T-helper 1 cell treated with Interleukin-12 subunit alpha and Interleukin-12 subunit beta and Interleukin-4 antibody, amounts not matched to agents 30 μg/mL and 1 μg/mL, for 36 hours (primary cell): ENCODE measurements around the gene SOX12.

ENCODE experiments used
- H3K27ac Mint-ChIP-seq: one replicate; pipeline ENCODE4 v1.8.0; 2021; ENCODE audit warnings: mild to moderate bottlenecking, mixed read lengths
- H3K27me3 Mint-ChIP-seq: one replicate; pipeline ENCODE4 v1.8.0; 2021; ENCODE audit warnings: low read depth, mixed read lengths
- H3K36me3 Mint-ChIP-seq: one replicate; pipeline ENCODE4 v1.8.0; 2021; ENCODE audit warnings: low read depth, mixed read lengths
- H3K4me1 Mint-ChIP-seq: one replicate; pipeline ENCODE4 v1.8.0; 2021; ENCODE audit warnings: low read depth, mixed read lengths
- H3K4me3 Mint-ChIP-seq: one replicate; pipeline ENCODE4 v1.8.0; 2021; ENCODE audit warnings: mild to moderate bottlenecking, moderate library complexity, mixed read lengths
- H3K9me3 Mint-ChIP-seq: one replicate; pipeline ENCODE4 v1.8.0; 2021; ENCODE audit warnings: mixed read lengths

The SOX12 gene

DNA sequence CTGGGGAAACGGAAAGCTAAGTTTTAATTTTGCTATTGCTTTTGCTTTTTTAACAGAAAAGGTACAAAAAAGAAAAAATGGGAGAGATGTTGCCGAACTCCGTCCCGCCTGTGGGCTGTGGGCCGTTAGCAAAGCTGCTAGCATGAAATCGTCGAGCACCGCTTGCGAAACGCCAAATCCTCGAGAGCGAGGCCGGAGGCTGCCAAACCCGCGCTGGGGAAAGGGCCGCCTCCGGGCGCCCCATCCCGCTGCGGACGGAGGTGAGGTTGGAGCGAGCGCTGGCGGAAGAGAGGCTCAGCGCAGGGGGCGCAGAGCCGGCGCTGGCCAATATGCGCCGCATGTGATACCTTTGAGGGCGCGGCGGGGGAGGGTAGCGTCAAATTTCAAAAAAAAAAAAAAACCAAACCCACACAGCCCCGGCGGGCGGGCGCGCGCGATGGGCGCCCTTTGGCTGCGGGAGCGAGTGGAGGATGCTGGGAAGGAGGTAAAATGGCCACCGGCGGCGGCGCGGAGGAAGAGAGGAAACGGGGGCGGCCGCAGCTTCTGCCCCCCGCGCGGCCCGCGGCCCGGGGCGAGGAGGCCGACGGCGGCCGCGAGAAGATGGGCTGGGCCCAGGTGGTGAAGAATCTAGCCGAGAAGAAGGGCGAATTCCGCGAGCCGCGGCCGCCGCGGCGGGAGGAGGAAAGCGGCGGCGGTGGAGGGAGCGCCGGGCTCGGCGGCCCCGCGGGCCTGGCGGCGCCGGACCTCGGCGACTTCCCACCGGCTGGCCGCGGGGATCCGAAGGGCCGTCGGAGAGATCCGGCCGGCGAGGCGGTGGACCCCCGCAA, 28.0 kb upstream of the SOX12 start, which contains the start of gene ZCCHC3:
Gene ZCCHC3, plus strand, starts transcription at position 473 of the 827 bp plus-strand sequence. Its CDS starts 17 bp downstream, at position 490.
- no peaks in the 10 kb centered on the region for H3K27me3 Mint-ChIP-seq
- H3K36me3 Mint-ChIP-seq = peaks cover 26% of the 10 kb centered on the region
- peaks cover 36% of the 10 kb centered on the region for H3K4me1 Mint-ChIP-seq
- peak within 1 kb of the TSS; percentile 99 for H3K27ac Mint-ChIP-seq
- H3K4me3 Mint-ChIP-seq = peak within 1 kb of the TSS; percentile 100
- no peaks in the 10 kb centered on the region for H3K9me3 Mint-ChIP-seq

DNA sequence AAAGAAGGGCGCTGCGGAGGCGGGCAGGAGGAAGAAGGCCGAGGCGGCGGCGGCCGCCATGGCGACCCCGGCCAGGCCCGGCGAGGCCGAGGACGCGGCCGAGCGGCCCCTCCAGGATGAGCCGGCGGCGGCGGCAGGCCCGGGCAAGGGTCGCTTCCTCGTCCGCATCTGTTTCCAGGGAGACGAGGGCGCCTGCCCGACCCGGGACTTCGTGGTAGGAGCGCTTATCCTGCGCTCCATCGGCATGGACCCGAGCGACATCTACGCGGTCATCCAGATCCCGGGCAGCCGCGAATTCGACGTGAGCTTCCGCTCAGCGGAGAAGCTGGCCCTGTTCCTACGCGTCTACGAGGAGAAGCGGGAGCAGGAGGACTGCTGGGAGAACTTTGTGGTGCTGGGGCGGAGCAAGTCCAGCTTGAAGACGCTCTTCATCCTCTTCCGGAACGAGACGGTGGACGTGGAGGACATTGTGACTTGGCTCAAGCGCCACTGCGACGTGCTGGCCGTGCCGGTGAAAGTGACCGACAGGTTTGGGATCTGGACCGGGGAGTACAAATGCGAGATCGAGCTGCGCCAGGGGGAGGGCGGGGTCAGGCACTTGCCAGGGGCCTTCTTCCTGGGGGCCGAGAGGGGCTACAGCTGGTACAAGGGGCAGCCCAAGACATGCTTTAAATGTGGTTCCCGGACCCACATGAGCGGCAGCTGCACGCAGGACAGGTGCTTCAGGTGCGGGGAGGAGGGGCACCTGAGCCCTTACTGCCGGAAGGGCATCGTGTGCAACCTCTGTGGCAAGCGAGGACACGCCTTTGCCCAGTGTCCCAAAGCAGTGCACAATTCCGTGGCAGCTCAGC, 27.2 kb upstream of the SOX12 start:
- Mint-ChIP-seq H3K27ac (peak overlapping the region; percentile 99), H3K36me3 (peaks cover 27% of the 10 kb centered on the region), H3K9me3 (no peaks in the 10 kb centered on the region), H3K4me3 (peak overlapping the region; percentile 100), H3K4me1 (peaks cover 39% of the 10 kb centered on the region), H3K27me3 (no peaks in the 10 kb centered on the region)

DNA sequence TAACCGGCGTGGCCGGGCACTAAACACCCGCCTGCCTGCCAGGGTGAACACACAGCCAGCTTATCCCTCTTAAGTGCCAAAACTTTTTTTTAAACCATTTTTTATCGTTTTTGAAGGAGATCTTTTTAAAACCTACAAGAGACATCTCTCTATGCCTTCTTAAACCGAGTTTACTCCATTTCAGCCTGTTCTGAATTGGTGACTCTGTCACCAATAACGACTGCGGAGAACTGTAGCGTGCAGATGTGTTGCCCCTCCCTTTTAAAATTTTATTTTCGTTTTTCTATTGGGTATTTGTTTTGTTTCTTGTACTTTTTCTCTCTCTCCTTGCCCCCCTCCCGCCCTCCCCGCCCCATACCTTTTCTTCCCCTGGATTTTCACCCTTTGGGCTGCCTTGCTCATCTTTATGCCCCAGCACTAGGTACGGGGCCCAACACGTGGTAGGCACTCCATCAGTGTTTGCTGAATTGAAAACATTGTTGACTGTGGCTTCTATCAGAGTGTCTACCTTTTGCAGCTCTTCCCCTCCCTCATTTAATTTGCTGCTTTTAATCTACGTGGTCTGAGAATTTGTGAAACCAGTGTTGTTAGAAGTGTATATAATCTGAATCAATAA, 26.5 kb upstream of the SOX12 start:
- Mint-ChIP-seq H3K27ac (peak overlapping the region; percentile 99), H3K27me3 (no peaks in the 10 kb centered on the region), H3K4me1 (peaks cover 40% of the 10 kb centered on the region), H3K36me3 (peaks cover 28% of the 10 kb centered on the region), H3K9me3 (no peaks in the 10 kb centered on the region), H3K4me3 (peak overlapping the region; percentile 100)

DNA sequence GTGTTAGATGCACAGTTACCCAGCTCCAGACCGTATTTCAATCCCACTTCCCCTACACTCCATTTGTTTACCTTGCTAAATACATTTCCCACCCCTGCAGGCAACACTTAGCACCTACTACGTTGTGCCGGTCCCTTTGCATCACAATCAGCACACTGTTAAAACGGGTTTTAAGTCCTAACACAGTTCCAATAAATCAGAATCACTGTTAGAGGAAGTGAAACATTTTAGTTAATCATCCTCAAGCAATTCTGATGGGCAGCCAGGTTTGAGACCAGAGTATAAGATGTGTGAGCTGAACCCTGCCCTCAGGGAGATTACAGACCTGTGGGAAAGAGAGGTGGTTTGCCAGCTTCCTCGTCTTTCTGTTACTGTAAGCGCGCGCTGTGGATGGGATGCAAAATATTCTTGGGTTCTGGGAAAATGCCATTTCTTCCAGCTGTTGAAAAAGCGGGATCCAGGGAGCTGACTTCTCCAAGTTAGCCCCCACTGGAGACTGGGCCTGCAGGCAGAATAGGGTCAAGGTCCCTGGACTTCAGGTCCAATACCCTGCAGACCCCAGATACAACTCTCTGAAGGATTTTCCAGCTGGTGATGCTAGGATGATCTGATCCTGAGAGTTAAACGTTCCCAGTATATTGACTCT, 24.9 kb upstream of the SOX12 start:
- peaks cover 28% of the 10 kb centered on the region for H3K36me3 Mint-ChIP-seq
- no peaks in the 10 kb centered on the region for H3K27me3 Mint-ChIP-seq
- H3K4me1 Mint-ChIP-seq = peaks cover 40% of the 10 kb centered on the region
- no peaks in the 10 kb centered on the region for H3K9me3 Mint-ChIP-seq
- H3K4me3 Mint-ChIP-seq = peak overlapping the region; percentile 72
- H3K27ac Mint-ChIP-seq = no peak overlapping the region

DNA sequence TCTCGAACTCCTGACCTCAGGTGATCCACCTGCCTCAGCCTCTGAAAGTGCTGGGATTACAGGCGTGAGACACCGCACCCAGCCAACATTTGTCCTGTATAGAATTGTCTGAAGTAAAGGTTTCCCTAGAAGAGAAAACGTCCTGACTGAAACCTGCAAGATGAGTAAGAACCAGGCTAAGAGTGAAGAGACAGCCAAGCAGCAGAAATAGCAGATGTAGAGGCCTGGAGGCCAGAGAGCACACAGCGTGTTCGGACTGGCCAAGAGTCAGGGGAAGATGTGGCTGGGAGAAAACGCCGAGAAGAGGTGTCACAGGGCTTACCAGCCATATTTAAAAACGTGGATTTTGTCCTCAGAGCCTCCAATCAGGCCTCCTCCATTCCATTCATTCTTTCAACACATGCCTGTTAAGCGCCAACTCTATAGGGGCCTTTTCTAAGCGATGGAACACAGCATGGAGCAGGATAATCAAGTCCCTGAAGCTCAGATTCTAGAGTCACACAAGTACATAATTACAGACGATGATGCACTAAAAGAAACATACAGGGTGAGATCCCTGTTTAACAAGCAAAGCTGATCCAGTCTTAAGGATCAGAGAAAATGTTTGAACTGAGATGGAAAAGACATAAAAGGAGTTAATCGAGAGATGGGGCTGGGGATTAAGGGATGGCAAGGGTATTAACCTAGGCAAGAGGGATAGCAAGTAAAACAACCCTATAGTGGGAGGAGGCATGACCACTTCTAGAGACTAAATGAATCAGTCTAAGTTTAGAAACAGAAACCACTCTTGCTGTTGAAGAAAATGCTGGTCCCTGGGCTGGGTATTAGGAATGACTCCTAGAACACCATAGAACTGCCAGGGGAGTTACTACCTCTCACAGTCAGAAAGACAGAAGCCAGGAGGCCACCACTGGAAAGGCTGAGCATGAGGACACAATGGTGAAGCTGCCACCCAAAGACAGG, 23.2 kb upstream of the SOX12 start:
- no peak overlapping the region for H3K4me3 Mint-ChIP-seq
- no peaks in the 10 kb centered on the region for H3K27me3 Mint-ChIP-seq
- no peaks in the 10 kb centered on the region for H3K9me3 Mint-ChIP-seq
- H3K4me1 Mint-ChIP-seq = peaks cover 32% of the 10 kb centered on the region
- no peak overlapping the region for H3K27ac Mint-ChIP-seq
- peaks cover 28% of the 10 kb centered on the region for H3K36me3 Mint-ChIP-seq

DNA sequence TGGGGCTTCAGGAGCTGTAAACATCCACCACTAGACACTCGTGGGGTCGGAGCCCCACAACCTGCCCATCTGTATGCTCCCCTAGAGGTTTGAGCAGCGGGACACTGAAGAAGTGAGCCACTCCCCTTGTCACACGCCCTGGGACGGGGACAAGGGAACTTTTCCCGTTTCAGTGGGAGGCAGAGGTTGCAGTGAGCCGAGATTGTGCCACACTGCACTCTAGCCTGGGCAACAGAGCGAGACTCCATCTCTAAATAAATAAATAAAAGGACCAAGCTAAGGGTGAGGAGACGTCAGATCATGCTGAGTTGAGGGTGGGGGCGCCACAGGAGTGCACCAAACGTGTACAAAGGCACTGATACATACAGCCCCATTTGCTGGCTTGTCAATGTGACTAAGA, 19.6 kb upstream of the SOX12 start:
- Mint-ChIP-seq H3K4me3 (no peak overlapping the region), H3K27ac (no peak overlapping the region), H3K36me3 (peaks cover 7% of the 10 kb centered on the region), H3K9me3 (no peaks in the 10 kb centered on the region), H3K27me3 (no peaks in the 10 kb centered on the region), H3K4me1 (peaks cover 25% of the 10 kb centered on the region)

DNA sequence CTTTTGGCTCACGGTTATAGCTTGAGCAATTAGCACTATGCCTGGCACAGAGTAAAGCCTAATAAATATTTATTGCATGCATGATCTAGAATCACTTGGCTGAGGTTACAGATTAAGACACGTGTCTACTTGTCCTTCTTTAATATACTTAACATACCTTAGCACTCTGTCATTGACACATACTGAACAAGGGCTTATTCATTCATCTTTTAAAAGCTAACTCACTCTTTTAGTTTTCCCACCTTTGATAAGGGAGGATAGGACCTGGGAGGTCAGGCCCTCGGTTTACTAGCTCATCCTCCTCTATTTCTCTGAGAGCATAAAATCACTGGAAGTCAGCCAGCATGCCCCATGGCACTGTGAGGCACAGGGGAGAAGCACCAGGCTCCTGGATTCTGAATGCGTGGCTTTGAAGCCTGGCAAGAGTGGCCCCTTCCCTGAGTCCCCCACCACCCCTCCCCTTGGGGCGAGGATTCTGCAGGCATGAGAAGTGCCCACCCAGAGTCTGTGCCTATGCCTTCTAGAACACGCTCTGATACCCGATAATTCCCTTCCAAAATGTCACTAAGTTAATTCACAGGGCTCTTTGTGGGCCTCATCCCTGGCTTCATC, 16.8 kb upstream of the SOX12 start:
- no peak overlapping the region for H3K4me3 Mint-ChIP-seq
- no peaks in the 10 kb centered on the region for H3K27me3 Mint-ChIP-seq
- no peaks in the 10 kb centered on the region for H3K9me3 Mint-ChIP-seq
- H3K4me1 Mint-ChIP-seq = peaks cover 14% of the 10 kb centered on the region
- H3K27ac Mint-ChIP-seq = no peak overlapping the region
- H3K36me3 Mint-ChIP-seq = no peaks in the 10 kb centered on the region

DNA sequence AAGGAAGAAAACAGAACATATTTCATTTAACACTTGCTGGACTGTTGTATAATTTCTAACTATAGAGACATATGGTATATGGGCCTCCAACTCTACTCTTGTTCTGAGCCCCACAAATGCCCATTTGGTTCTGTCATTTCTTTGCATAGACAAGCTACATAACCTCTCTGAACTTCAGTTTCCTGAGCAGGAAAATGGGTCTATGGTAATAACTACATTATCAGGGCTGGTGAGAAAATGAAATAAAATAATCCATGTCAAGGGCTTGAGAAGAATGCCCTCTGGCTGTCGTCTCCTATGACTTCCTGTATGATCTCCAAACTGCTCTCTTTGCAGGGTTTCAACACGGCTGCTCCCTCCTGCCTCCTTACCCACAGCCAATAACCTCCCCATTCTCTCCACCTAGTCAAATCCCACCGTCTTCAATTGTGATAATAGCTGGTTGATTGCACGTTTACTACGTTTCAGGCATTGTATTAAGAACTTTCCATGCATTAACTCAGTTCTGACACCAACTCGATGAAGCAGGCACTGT, 16.0 kb upstream of the SOX12 start:
- Mint-ChIP-seq H3K27me3 (no peaks in the 10 kb centered on the region), H3K4me1 (peaks cover 14% of the 10 kb centered on the region), H3K36me3 (no peaks in the 10 kb centered on the region), H3K27ac (peak overlapping the region; percentile 32), H3K4me3 (peak overlapping the region; percentile 27), H3K9me3 (no peaks in the 10 kb centered on the region)

DNA sequence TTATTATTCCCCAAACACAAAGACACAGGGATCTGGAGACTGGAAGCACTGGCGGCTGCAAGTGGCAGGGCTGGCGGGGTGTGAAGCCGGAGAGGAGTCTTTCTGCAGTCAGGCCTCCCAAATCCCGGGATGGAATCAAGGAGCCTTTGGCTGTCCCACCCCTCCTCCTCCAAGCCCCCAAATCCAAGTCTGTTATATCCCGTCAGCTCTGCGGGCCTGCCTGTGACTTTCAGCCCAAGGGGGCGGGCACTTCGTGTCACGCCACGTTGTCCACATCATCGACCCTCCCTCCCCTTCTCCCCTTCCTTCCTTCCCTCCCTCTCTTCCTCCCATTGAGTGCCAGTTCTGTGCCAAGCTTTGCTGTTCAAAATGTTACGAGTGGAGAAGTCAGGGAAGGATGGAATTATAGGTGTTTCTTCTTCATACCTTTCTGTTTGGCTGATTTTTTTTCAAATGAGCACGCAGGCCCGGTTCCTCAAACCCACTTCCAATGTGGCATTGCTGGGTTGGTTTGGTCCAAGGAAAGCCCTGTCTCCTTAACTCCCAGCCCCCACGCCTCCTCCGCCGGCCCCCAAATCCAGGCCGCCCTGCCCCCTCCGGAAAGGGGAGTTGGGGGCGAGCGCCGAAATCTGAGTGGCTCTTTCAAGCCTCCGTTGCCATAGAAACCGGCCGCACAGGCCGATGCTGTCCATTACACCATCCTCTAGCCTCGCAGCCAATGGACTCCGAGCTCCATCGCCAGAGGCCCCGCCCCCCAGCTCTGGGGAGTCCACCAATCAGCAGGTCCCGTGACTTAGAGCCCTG, 15.3 kb upstream of the SOX12 start:
- no peaks in the 10 kb centered on the region for H3K27me3 Mint-ChIP-seq
- H3K27ac Mint-ChIP-seq = peak overlapping the region; percentile 84
- H3K9me3 Mint-ChIP-seq = no peaks in the 10 kb centered on the region
- H3K4me3 Mint-ChIP-seq = peak overlapping the region; percentile 77
- H3K4me1 Mint-ChIP-seq = peaks cover 14% of the 10 kb centered on the region
- H3K36me3 Mint-ChIP-seq = no peaks in the 10 kb centered on the region

DNA sequence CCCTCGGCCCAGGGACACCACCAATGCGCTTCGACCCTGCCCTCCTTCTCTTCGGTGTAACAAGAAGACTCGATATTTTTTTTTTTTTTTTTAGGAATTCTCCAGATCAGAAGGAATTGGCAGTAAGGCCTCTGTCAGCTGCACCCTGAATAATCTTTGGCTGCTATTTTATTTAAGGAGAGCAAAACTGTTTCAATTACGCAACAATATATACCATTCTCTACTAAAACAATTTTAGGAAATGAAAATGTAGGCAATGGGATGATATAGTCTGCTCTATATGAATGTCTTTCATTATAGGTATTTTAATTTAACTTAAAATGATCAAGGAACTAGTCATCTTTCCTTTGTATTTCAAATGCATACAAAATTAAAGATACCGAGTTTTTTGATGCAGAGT, 14.7 kb upstream of the SOX12 start:
- peak overlapping the region; percentile 77 for H3K4me3 Mint-ChIP-seq
- H3K4me1 Mint-ChIP-seq = peaks cover 14% of the 10 kb centered on the region
- no peaks in the 10 kb centered on the region for H3K27me3 Mint-ChIP-seq
- peak overlapping the region; percentile 84 for H3K27ac Mint-ChIP-seq
- H3K36me3 Mint-ChIP-seq = no peaks in the 10 kb centered on the region
- no peaks in the 10 kb centered on the region for H3K9me3 Mint-ChIP-seq

DNA sequence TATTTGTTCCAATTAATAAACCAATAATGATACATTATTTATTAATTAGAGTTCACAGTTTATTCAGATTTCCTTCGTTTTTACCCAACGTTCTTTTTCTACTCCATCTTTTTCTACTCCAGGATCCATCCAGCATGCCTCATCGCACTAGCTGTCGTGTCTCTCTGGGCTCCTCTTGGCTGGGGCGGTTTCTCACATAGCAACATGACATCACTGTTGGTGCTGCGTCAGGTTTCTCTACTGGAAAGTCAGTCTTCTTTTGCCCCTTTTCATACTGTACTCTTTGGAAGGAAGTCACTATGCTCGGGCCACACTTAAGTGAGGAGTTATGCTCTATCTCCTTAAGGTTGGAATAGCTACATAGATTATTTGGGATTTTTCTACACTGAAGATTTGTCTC, 13.7 kb upstream of the SOX12 start:
- H3K36me3 Mint-ChIP-seq = no peaks in the 10 kb centered on the region
- no peak overlapping the region for H3K27ac Mint-ChIP-seq
- H3K9me3 Mint-ChIP-seq = no peaks in the 10 kb centered on the region
- H3K27me3 Mint-ChIP-seq = no peaks in the 10 kb centered on the region
- H3K4me1 Mint-ChIP-seq = peaks cover 14% of the 10 kb centered on the region
- H3K4me3 Mint-ChIP-seq = no peak overlapping the region

DNA sequence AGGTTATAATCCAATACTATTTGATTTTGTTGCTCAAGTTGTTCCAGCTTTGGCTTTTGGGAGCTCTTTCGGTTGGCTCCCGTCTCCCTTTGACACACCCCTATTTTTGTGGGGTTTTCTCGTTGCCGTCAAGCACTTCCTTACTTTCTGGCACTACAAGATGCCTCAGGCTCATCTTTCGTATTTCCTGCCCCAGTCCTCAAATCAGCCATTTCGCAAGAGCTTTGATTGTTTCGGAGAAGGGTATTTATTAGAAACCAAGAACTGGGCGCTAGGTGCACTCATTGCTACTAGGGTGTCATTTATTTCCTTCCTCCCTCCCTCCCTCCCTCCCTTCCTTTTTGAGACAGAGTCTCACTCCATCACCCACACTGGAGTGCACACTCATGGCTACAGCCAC, 13.3 kb upstream of the SOX12 start:
- no peaks in the 10 kb centered on the region for H3K27me3 Mint-ChIP-seq
- no peak overlapping the region for H3K27ac Mint-ChIP-seq
- no peaks in the 10 kb centered on the region for H3K36me3 Mint-ChIP-seq
- no peak overlapping the region for H3K4me3 Mint-ChIP-seq
- H3K4me1 Mint-ChIP-seq = peaks cover 14% of the 10 kb centered on the region
- no peaks in the 10 kb centered on the region for H3K9me3 Mint-ChIP-seq
